ENCODE results near the gene KRTAP9-4. TPM values are rescaled to one million over a fixed set of nuclear protein-coding genes. Genes with fewer than 3 reads are reported as not detected.
"Not testable (repeated sequence)": the region's sequence is repeated elsewhere in the genome, so short reads cannot be mapped to it uniquely, and the experiment has no call there.

The KRTAP9-4 gene
- total RNA-seq, 2 experiments from 2014 or later, result not detected

DNA sequence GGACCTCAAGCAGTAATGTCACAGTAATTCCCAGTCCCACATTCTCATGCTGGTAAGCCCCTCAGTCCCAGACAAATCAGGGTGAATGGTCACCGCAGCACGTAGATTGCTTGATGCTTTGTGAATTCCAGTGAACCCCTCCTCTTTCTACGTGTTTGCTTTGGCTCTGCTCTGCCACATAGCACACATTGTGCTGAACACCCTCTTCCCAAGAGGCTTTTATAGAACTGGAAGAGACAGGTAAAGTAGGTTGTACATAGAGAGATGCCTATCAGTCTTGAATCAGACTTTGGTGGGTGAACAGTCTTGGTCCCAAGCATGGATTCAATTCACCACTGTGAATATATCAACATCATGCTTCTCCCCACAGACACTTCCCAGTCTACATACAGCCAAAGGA, 15.1 kb downstream of the KRTAP9-4 start:
- Mint-ChIP-seq H3K4me3 (no peak overlapping the region), H3K27me3 (peaks cover 12% of the 10 kb centered on the region), H3K36me3 (ENCODE audit: low read depth) (no peaks in the 10 kb centered on the region), H3K9me3 (no peaks in the 10 kb centered on the region), H3K4me1 (ENCODE audit: low read depth) (peaks cover 31% of the 10 kb centered on the region), H3K27ac (no peak overlapping the region)
- Histone ChIP-seq H3K36me3 (ENCODE audit: insufficient read depth, low read length) (no peaks in the 10 kb centered on the region), H3K4me1 (ENCODE audit: insufficient read depth, low read length) (no peaks in the 10 kb centered on the region), H3K9me3 (ENCODE audit: control insufficient read depth in 1 of 2, insufficient read depth in 1 of 2, low read length in 2 of 2) (no peaks in the 10 kb centered on the region), H3K4me3 (ENCODE audit: low read length) (no peak overlapping the region), H3K27ac (ENCODE audit: low read depth in 1 of 2, low read length in 2 of 2) (no peak overlapping the region), H3K27me3 (ENCODE audit: control insufficient read depth in 1 of 2, insufficient read depth in 2 of 2, low read length in 2 of 2) (no peaks in the 10 kb centered on the region)
- intact Hi-C loops (cut with DNase I, micrococcal nuclease), result no loop called here
- TF ChIP-seq, protein P1, sequence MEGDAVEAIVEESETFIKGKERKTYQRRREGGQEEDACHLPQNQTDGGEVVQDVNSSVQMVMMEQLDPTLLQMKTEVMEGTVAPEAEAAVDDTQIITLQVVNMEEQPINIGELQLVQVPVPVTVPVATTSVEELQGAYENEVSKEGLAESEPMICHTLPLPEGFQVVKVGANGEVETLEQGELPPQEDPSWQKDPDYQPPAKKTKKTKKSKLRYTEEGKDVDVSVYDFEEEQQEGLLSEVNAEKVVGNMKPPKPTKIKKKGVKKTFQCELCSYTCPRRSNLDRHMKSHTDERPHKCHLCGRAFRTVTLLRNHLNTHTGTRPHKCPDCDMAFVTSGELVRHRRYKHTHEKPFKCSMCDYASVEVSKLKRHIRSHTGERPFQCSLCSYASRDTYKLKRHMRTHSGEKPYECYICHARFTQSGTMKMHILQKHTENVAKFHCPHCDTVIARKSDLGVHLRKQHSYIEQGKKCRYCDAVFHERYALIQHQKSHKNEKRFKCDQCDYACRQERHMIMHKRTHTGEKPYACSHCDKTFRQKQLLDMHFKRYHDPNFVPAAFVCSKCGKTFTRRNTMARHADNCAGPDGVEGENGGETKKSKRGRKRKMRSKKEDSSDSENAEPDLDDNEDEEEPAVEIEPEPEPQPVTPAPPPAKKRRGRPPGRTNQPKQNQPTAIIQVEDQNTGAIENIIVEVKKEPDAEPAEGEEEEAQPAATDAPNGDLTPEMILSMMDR (IDR thresholded peaks at IDR 0.05), result no peak
- POLR2A ChIA-PET, result no interaction called here
- DNase-seq (no peak), ATAC-seq (ENCODE audit: poor library complexity) (no peak)
- CTCF ChIA-PET, result no interaction called here

DNA sequence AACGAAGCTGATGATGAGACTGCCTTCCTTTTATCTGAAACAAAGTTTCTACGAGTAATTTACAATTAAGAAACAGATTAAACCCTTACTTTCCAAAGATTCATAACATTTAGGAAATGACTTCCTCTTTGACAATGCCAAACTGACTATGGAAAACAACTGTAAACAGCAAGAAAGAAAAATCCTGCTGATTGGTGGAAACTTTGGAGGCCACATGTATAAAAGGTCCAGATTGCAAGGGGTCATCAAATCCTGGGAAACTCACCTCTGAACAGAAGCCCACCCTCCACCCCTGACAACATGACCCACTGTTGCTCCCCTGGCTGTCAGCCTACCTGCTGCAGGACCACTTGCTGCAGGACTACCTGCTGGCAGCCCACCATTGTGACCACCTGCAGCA, 15.6 kb downstream of the KRTAP9-4 start, which contains the start of gene KRTAP9-6:
KRTAP9-6 (plus strand) TSS at position 301 of the 400 bp plus-strand sequence; CDS start at position 301, 0 bp downstream.
- POLR2A ChIA-PET, result no interaction called here

DNA sequence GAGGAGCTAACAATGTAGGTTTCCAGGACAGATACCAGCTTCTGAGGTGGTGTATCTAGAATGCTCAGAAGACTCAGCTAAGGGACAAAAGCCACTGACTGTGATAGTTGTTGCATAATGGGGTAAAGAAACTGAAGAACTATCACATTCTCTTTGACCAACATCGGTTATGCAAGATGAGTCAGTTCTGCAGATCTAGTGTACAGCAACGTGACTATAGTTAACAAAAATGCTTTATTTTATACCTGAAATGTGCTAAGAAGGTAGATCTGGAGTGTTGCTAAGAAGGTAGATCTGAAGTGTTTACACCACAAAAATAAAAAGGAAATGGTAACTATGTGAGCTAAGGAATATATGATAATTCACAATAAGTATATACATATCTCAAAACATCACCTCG, 18.2 kb downstream of the KRTAP9-4 start:
- Histone ChIP-seq H3K27ac (ENCODE audit: low read depth in 1 of 2, low read length in 2 of 2) (no peak overlapping the region), H3K4me1 (ENCODE audit: insufficient read depth, low read length) (no peaks in the 10 kb centered on the region), H3K36me3 (ENCODE audit: insufficient read depth, low read length) (no peaks in the 10 kb centered on the region), H3K9me3 (ENCODE audit: control insufficient read depth in 1 of 2, insufficient read depth in 1 of 2, low read length in 2 of 2) (no peaks in the 10 kb centered on the region), H3K4me3 (ENCODE audit: low read length) (no peak overlapping the region), H3K27me3 (ENCODE audit: control insufficient read depth in 1 of 2, insufficient read depth in 2 of 2, low read length in 2 of 2) (no peaks in the 10 kb centered on the region)
- ATAC-seq (ENCODE audit: poor library complexity) (no peak), DNase-seq (no peak)
- Mint-ChIP-seq H3K9me3 (no peaks in the 10 kb centered on the region), H3K4me1 (ENCODE audit: low read depth) (peaks cover 8% of the 10 kb centered on the region), H3K27me3 (peaks cover 7% of the 10 kb centered on the region), H3K4me3 (no peak overlapping the region), H3K27ac (no peak overlapping the region), H3K36me3 (ENCODE audit: low read depth) (no peaks in the 10 kb centered on the region)
- intact Hi-C loops (cut with DNase I, micrococcal nuclease), result no loop called here
- TF ChIP-seq, protein P1 (IDR thresholded peaks at IDR 0.05), result no peak
- ChIA-PET CTCF (no interaction called here), POLR2A (no interaction called here)

More for the DNA sequence above, 15.6 kb downstream of the KRTAP9-4 start, which contains the start of gene KRTAP9-6:
- TF ChIP-seq, protein P1 (IDR thresholded peaks at IDR 0.05), result no peak
- Histone ChIP-seq H3K27ac (ENCODE audit: low read depth in 1 of 2, low read length in 2 of 2) (no peak within 1 kb of the TSS), H3K27me3 (ENCODE audit: control insufficient read depth in 1 of 2, insufficient read depth in 2 of 2, low read length in 2 of 2) (no peaks in the 10 kb centered on the region), H3K4me3 (ENCODE audit: low read length) (no peak within 1 kb of the TSS), H3K9me3 (ENCODE audit: control insufficient read depth in 1 of 2, insufficient read depth in 1 of 2, low read length in 2 of 2) (no peaks in the 10 kb centered on the region), H3K4me1 (ENCODE audit: insufficient read depth, low read length) (no peaks in the 10 kb centered on the region), H3K36me3 (ENCODE audit: insufficient read depth, low read length) (no peaks in the 10 kb centered on the region)
- CTCF ChIA-PET, result no interaction called here
- H3K27me3 Mint-ChIP-seq, result peaks cover 10% of the 10 kb centered on the region
- no peak for ATAC-seq (ENCODE audit: poor library complexity)
- intact Hi-C loops (cut with DNase I, micrococcal nuclease), result no loop called here
- no peak for DNase-seq
- H3K4me3 Mint-ChIP-seq, result no peak within 1 kb of the TSS
- no peaks in the 10 kb centered on the region for H3K9me3 Mint-ChIP-seq
- H3K36me3 Mint-ChIP-seq (ENCODE audit: low read depth), result no peaks in the 10 kb centered on the region
- H3K27ac Mint-ChIP-seq, result no peak within 1 kb of the TSS
- peaks cover 29% of the 10 kb centered on the region for H3K4me1 Mint-ChIP-seq (ENCODE audit: low read depth)

DNA sequence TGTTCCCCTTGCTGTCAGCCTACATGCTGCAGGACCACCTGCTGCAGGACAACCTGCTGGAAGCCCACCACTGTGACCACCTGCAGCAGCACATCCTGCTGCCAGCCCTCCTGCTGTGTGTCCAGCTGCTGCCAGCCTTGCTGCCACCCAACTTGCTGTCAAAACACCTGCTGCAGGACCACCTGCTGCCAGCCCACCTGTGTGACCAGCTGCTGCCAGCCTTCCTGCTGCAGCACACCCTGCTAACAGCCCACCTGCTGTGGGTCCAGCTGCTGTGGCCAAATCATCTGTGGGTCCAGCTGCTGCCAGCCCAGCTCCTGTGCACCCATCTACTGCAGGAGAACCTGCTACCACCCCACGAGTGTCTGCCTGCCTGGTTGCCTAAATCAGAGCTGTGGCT, 21.8 kb downstream of the KRTAP9-4 start:
- H3K9me3 Mint-ChIP-seq; H3K4me3 ChIP-seq (ENCODE audit: low read length); H3K27me3 ChIP-seq (ENCODE audit: control insufficient read depth in 1 of 2, insufficient read depth in 2 of 2, low read length in 2 of 2); H3K4me3 Mint-ChIP-seq; POLR2A ChIA-PET; H3K36me3 Mint-ChIP-seq (ENCODE audit: low read depth); H3K27me3 Mint-ChIP-seq; intact Hi-C loops (cut with DNase I, micrococcal nuclease); ATAC-seq (ENCODE audit: poor library complexity); DNase-seq; H3K4me1 ChIP-seq (ENCODE audit: insufficient read depth, low read length); CTCF ChIA-PET; H3K27ac ChIP-seq (ENCODE audit: low read depth in 1 of 2, low read length in 2 of 2); H3K36me3 ChIP-seq (ENCODE audit: insufficient read depth, low read length); H3K9me3 ChIP-seq (ENCODE audit: control insufficient read depth in 1 of 2, insufficient read depth in 1 of 2, low read length in 2 of 2); H3K27ac Mint-ChIP-seq; H3K4me1 Mint-ChIP-seq (ENCODE audit: low read depth): not testable (repeated sequence)

Data from CD4-positive, alpha-beta T cell (primary cell).